KOPT-K1 (cell line): ENCODE results near the gene TBCD.
"Not testable (repeated sequence)": the region's sequence is repeated elsewhere in the genome, so short reads cannot be mapped to it uniquely, and the experiment has no call there.

Experiments used
- H3K27ac ChIP-seq: fragments of 200-600 bp; sonication (generic); 2 replicates; pipeline ENCODE4 v1.5.1; 2016; ENCODE audit warnings: antibody characterized with exemption, mild to moderate bottlenecking, low read depth, low read length; ENCODE audit not compliant: poor library complexity, severe bottlenecking
- H3K36me3 ChIP-seq: fragments of 200-600 bp; sonication (generic); 2 replicates; pipeline ENCODE4 v1.5.1; 2017; ENCODE audit warnings: antibody characterized with exemption, mild to moderate bottlenecking, low read length, moderate library complexity; ENCODE audit not compliant: insufficient read depth
- H3K9me3 ChIP-seq: fragments of 200-600 bp; sonication (generic); 2 replicates; pipeline ENCODE4 v1.5.1; 2017; ENCODE audit warnings: antibody characterized with exemption, low read length, mild to moderate bottlenecking; ENCODE audit not compliant: insufficient read depth, poor library complexity, severe bottlenecking

Gene TBCD

GRCh38 chr17:82970818-82971590 lies 219.1 kb downstream of the TBCD start:
- Histone ChIP-seq H3K36me3 (no peaks in the 10 kb centered on the region), H3K9me3 (no peaks in the 10 kb centered on the region), H3K27ac (peak overlapping the region; percentile 40)

- H3K9me3 ChIP-seq: no peaks in the 10 kb centered on the region
- H3K36me3 ChIP-seq: no peaks in the 10 kb centered on the region
- no peak overlapping the region for H3K27ac ChIP-seq
Observed at GRCh38 chr17:82972836-82973372, 221.0 kb downstream of the TBCD start.

GRCh38 chr17:82973456-82974135 lies 221.7 kb downstream of the TBCD start:
- Histone ChIP-seq H3K36me3 (no peaks in the 10 kb centered on the region), H3K27ac (no peak overlapping the region), H3K9me3 (no peaks in the 10 kb centered on the region)

- Histone ChIP-seq H3K27ac (no peak overlapping the region), H3K36me3 (no peaks in the 10 kb centered on the region), H3K9me3 (no peaks in the 10 kb centered on the region)
Observed at GRCh38 chr17:82974136-82974952, 222.5 kb downstream of the TBCD start.

GRCh38 chr17:82976982-82977488 lies 225.2 kb downstream of the TBCD start:
- Histone ChIP-seq H3K27ac (no peak overlapping the region), H3K36me3 (no peaks in the 10 kb centered on the region), H3K9me3 (no peaks in the 10 kb centered on the region)

- Histone ChIP-seq H3K27ac (no peak overlapping the region), H3K36me3 (no peaks in the 10 kb centered on the region), H3K9me3 (no peaks in the 10 kb centered on the region)
Observed at GRCh38 chr17:82977606-82978005, 225.7 kb downstream of the TBCD start.

GRCh38 chr17:82978765-82979349 lies 227.0 kb downstream of the TBCD start:
- Histone ChIP-seq H3K36me3 (no peaks in the 10 kb centered on the region), H3K9me3 (no peaks in the 10 kb centered on the region), H3K27ac (peak overlapping the region; percentile 22)

GRCh38 chr17:82979718-82980117 lies 227.9 kb downstream of the TBCD start:
- no peak overlapping the region for H3K27ac ChIP-seq
- no peaks in the 10 kb centered on the region for H3K9me3 ChIP-seq
- no peaks in the 10 kb centered on the region for H3K36me3 ChIP-seq

- Histone ChIP-seq H3K9me3 (no peaks in the 10 kb centered on the region), H3K36me3 (no peaks in the 10 kb centered on the region), H3K27ac (no peak overlapping the region)
Observed at GRCh38 chr17:82980632-82981031, 228.8 kb downstream of the TBCD start.

- Histone ChIP-seq H3K27ac (no peak overlapping the region), H3K9me3 (no peaks in the 10 kb centered on the region), H3K36me3 (no peaks in the 10 kb centered on the region)
Observed at GRCh38 chr17:82981141-82981730, 229.4 kb downstream of the TBCD start.

- Histone ChIP-seq H3K36me3 (no peaks in the 10 kb centered on the region), H3K27ac (no peak overlapping the region), H3K9me3 (peaks cover 3% of the 10 kb centered on the region)
Observed at GRCh38 chr17:82983510-82984248, 231.8 kb downstream of the TBCD start.

- not testable (repeated sequence) for H3K27ac ChIP-seq, H3K36me3 ChIP-seq, H3K9me3 ChIP-seq
Observed at GRCh38 chr17:82984249-82984617, 232.4 kb downstream of the TBCD start.

- no peak overlapping the region for H3K27ac ChIP-seq
- H3K9me3 ChIP-seq: peaks cover 11% of the 10 kb centered on the region
- H3K36me3 ChIP-seq: no peaks in the 10 kb centered on the region
Observed at GRCh38 chr17:82984751-82985427, 233.0 kb downstream of the TBCD start.
